CD14-positive monocyte (primary cell): Measurements from ENCODE around the gene YARS2. TPM values are rescaled to one million over a fixed set of nuclear protein-coding genes. Genes with fewer than 3 reads are reported as not detected.

Experiments
- DNase-seq, 3 donors: peaks; one replicate each; pipeline ENCODE4 v3.0.0-alpha.2; 2011 to 2022
- H2AFZ ChIP-seq: 2 replicates; pipeline ENCODE4 v1.6.0; 2012; ENCODE audit warnings: mild to moderate bottlenecking, low read depth, low read length, inconsistent platforms; ENCODE audit not compliant: insufficient read depth, poor library complexity, severe bottlenecking
- H3K27ac ChIP-seq, 2 donors: 1 replicate in 1 of 2; 2 replicates in 1 of 2; pipeline ENCODE4 v1.5.1; 2012 to 2013; ENCODE audit warnings: low read length in 2 of 2, control low read depth in 1 of 2, inconsistent platforms in 1 of 2, low read depth in 1 of 2, mild to moderate bottlenecking in 1 of 2
- H3K27me3 ChIP-seq, 2 donors: one replicate each; pipeline versions ENCODE4 v1.6.0 to v1.6.1; 2011 to 2013; ENCODE audit warnings: low read length in 2 of 2; ENCODE audit not compliant: control insufficient read depth in 2 of 2, insufficient read depth in 2 of 2
- H3K36me3 ChIP-seq, 2 donors: replicated peaks in 1 of 2; 1 replicate in 1 of 2; 2 replicates in 1 of 2; pipeline versions ENCODE4 v1.5.1 to v1.6.1; 2012 to 2013; ENCODE audit warnings: low read length in 2 of 2, control low read depth in 1 of 2, inconsistent platforms in 1 of 2, mild to moderate bottlenecking in 1 of 2; ENCODE audit not compliant: insufficient read depth in 2 of 2, control insufficient read depth in 1 of 2
- H3K4me1 ChIP-seq, 2 donors: 1 replicate in 1 of 2; 2 replicates in 1 of 2; pipeline versions ENCODE4 v1.5.1 to v1.6.1; 2012 to 2013; ENCODE audit warnings: low read length in 2 of 2, control low read depth in 1 of 2, inconsistent platforms in 1 of 2, mild to moderate bottlenecking in 1 of 2, moderate library complexity in 1 of 2; ENCODE audit not compliant: insufficient read depth in 2 of 2, control insufficient read depth in 1 of 2
- H3K4me2 ChIP-seq: replicated peaks from 2 replicates; pipeline ENCODE3; 2012; ENCODE audit warnings: low read length, moderate library complexity, mild to moderate bottlenecking; ENCODE audit not compliant: poor library complexity, severe bottlenecking; ENCODE audit errors: extremely low read depth
- H3K4me3 ChIP-seq, 3 experiments: fragments of 200-600 bp in 1 of 3; sonication (generic) in 1 of 3; replicated peaks in 1 of 3; 1 replicate in 2 of 3; 2 replicates in 1 of 3; pipeline ENCODE4 v1.5.1; 2011 to 2013; ENCODE audit warnings: low read length in 3 of 3, mild to moderate bottlenecking in 3 of 3, control low read depth in 2 of 3, low read depth in 2 of 3, inconsistent platforms in 1 of 3, moderate library complexity in 1 of 3
- H3K79me2 ChIP-seq: 2 replicates; pipeline ENCODE4 v1.6.0; 2012; ENCODE audit warnings: mild to moderate bottlenecking, control low read depth, inconsistent platforms, low read length, moderate library complexity; ENCODE audit not compliant: insufficient read depth
- H3K9ac ChIP-seq: 2 replicates; pipeline ENCODE4 v1.6.0; 2017; ENCODE audit warnings: low read length, mild to moderate bottlenecking; ENCODE audit not compliant: insufficient read depth, poor library complexity, severe bottlenecking
- H3K9me3 ChIP-seq, 2 donors: replicated peaks in 1 of 2; 1 replicate in 1 of 2; 2 replicates in 1 of 2; pipeline versions ENCODE4 v1.5.1 to v1.6.1; 2012 to 2013; ENCODE audit warnings: low read length in 2 of 2, control low read depth in 1 of 2; ENCODE audit not compliant: control insufficient read depth in 1 of 2, insufficient read depth in 1 of 2
- H4K20me1 ChIP-seq: 2 replicates; pipeline ENCODE4 v1.6.0; 2012; ENCODE audit warnings: mild to moderate bottlenecking, low read length, control low read depth, moderate library complexity; ENCODE audit not compliant: insufficient read depth
- H3K27ac Mint-ChIP-seq, 7 donors: one replicate each; pipeline ENCODE4 v1.8.0; 2020; ENCODE audit warnings: mild to moderate bottlenecking in 7 of 7, mixed read lengths in 7 of 7, moderate library complexity in 6 of 7, inconsistent platforms in 2 of 7
- H3K27me3 Mint-ChIP-seq, 3 donors: one replicate each; pipeline ENCODE4 v1.8.0; 2021 to 2022; ENCODE audit warnings: low read depth in 3 of 3, mild to moderate bottlenecking in 3 of 3, mixed read lengths in 3 of 3, moderate library complexity in 3 of 3, inconsistent platforms in 1 of 3
- H3K36me3 Mint-ChIP-seq, 2 donors: one replicate each; pipeline ENCODE4 v1.8.0; 2020; ENCODE audit warnings: mixed read lengths in 2 of 2, inconsistent platforms in 1 of 2, mild to moderate bottlenecking in 1 of 2
- H3K4me1 Mint-ChIP-seq: one replicate; pipeline ENCODE4 v1.8.0; 2020; ENCODE audit warnings: mild to moderate bottlenecking, mixed read lengths
- H3K4me3 Mint-ChIP-seq, 2 donors: one replicate each; pipeline ENCODE4 v1.8.0; 2020; ENCODE audit warnings: mild to moderate bottlenecking in 2 of 2, mixed read lengths in 2 of 2, moderate library complexity in 1 of 2
- H3K9me3 Mint-ChIP-seq, 7 donors: one replicate each; pipeline ENCODE4 v1.8.0; 2020 to 2022; ENCODE audit warnings: mixed read lengths in 7 of 7, mild to moderate bottlenecking in 6 of 7, moderate library complexity in 6 of 7, inconsistent platforms in 2 of 7
- CTCF ChIP-seq: fragments of 200-600 bp; IDR thresholded peaks from one replicate; pipeline ENCODE4 v1.8.0; 2022; ENCODE audit warnings: antibody characterized with exemption, mild to moderate bottlenecking
- WGBS: methylation state at CpG from one replicate; pipeline ENCODE4 v1.1.5; 2013; ENCODE audit warnings: missing lambda C conversion rate; ENCODE audit not compliant: insufficient coverage; 5-methylcytosine and 5-hydroxymethylcytosine counted together
- intact Hi-C, 2 donors: fragments of 100-400 bp; cut with micrococcal nuclease; formaldehyde crosslinking; loops; one replicate each; pipeline versions ENCODE4 v1.15.0 to v1.15.1; 2023
- polyA plus RNA-seq, 3 donors: library from polyadenylated mRNA; depleted of rRNA in 1 of 3; unstranded in 2 of 3; stranded (reverse) in 1 of 3; fragments of 300-500 nt in 2 of 3; fragments of >200 nt in 1 of 3; fragmentation: Illumina TruSeq in 2 of 3; gene quantifications; 1 replicate in 2 of 3; 2 replicates in 1 of 3; pipeline ENCODE4 v1.2.3, GENCODE V29; 2012 to 2021

YARS2 gene
- polyA plus RNA-seq, 3 donors: 4.5 to 7.5 (median 6.6) TPM

DNA sequence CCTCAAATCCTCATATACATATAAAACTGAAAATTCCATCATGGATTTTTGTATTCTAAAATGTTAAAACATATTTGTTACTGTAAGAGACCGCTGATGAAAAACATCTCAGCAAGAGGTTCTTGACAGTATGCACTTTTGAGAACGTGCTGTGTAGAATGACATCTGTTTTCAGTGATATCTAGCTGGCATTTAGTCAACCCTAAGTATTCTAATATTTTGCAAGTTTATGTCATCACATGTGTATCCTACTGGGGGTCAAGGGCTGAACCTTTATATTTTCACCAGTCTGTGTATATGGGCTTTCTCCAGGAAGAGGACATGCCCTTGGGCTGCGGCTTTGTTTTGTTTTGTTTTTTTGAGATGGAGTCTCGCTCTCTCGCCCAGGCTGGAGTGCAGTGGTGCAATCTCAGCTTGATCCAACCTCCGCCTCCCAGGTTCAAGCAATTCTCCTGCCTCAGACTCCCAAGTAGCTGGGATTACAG lies 22.0 kb upstream of the YARS2 start:
- TF ChIP-seq CTCF: no peak
- no peaks in the 10 kb centered on the region for H3K36me3 Mint-ChIP-seq
- H3K9me3 Mint-ChIP-seq: no peaks in the 10 kb centered on the region
- no peaks in the 10 kb centered on the region for H3K27me3 ChIP-seq
- no peaks in the 10 kb centered on the region for H3K79me2 ChIP-seq
- no peak overlapping the region for H3K9ac ChIP-seq
- no peak overlapping the region for H2AFZ ChIP-seq
- intact Hi-C loops: no loop called here
- no peaks in the 10 kb centered on the region for H3K4me1 ChIP-seq
- H3K27ac Mint-ChIP-seq: no peak overlapping the region
- H3K4me2 ChIP-seq: no peak overlapping the region
- no peak overlapping the region for H3K4me3 ChIP-seq
- WGBS: 100% methylated on average over 3 of the region's 6 CpGs
- no peaks in the 10 kb centered on the region for H4K20me1 ChIP-seq
- no peak overlapping the region for H3K4me3 Mint-ChIP-seq
- no peaks in the 10 kb centered on the region for H3K36me3 ChIP-seq
- no peak for DNase-seq
- no peaks in the 10 kb centered on the region for H3K4me1 Mint-ChIP-seq
- no peak overlapping the region for H3K27ac ChIP-seq
- no peaks in the 10 kb centered on the region for H3K9me3 ChIP-seq
- H3K27me3 Mint-ChIP-seq: peaks cover 5 to 14% (median 7%) of the 10 kb centered on the region in 3 donors

- Histone ChIP-seq H3K27ac (no peak overlapping the region), H3K79me2 (no peaks in the 10 kb centered on the region), H4K20me1 (no peaks in the 10 kb centered on the region), H3K27me3 (peaks cover 0 to 3% of the 10 kb centered on the region in 2 donors), H3K4me3 (no peak overlapping the region), H3K9ac (no peak overlapping the region), H3K9me3 (no peaks in the 10 kb centered on the region), H3K4me1 (no peaks in the 10 kb centered on the region), H2AFZ (no peak overlapping the region), H3K4me2 (no peak overlapping the region), H3K36me3 (no peaks in the 10 kb centered on the region)
- intact Hi-C loops: no loop called here
- Mint-ChIP-seq H3K27me3 (peaks cover 5 to 14% (median 6%) of the 10 kb centered on the region in 3 donors), H3K36me3 (no peaks in the 10 kb centered on the region), H3K4me3 (no peak overlapping the region), H3K4me1 (no peaks in the 10 kb centered on the region), H3K27ac (no peak overlapping the region), H3K9me3 (no peaks in the 10 kb centered on the region)
- no peak for TF ChIP-seq CTCF
- 95% methylated on average over 2 of the region's 5 CpGs for WGBS
- DNase-seq: no peak
Measured at GRCh38 chr12:32777159-32777558, 21.5 kb upstream of the YARS2 start.
